ENCODE results near the gene TMEM11.

DNA sequence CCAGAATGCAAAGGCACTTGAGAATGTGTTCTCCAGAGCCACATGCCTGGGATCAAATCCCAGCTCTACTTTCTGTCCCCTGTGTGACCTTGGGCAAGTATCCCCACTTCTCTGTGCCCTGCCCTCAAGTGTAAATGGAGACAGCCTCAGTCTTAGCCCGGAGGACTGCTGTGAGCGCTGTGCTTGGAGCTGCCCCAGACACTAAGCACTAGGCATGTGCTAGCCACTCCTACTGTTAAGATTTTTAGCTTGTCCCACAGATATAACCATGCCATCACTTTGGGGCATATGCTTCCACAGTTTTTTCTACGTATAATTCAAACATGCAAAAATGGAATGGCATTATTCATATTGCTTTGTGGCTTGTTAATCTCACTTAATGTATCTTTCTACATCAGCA lies 29.4 kb downstream of the TMEM11 start:
- TF ChIP-seq, protein P1, sequence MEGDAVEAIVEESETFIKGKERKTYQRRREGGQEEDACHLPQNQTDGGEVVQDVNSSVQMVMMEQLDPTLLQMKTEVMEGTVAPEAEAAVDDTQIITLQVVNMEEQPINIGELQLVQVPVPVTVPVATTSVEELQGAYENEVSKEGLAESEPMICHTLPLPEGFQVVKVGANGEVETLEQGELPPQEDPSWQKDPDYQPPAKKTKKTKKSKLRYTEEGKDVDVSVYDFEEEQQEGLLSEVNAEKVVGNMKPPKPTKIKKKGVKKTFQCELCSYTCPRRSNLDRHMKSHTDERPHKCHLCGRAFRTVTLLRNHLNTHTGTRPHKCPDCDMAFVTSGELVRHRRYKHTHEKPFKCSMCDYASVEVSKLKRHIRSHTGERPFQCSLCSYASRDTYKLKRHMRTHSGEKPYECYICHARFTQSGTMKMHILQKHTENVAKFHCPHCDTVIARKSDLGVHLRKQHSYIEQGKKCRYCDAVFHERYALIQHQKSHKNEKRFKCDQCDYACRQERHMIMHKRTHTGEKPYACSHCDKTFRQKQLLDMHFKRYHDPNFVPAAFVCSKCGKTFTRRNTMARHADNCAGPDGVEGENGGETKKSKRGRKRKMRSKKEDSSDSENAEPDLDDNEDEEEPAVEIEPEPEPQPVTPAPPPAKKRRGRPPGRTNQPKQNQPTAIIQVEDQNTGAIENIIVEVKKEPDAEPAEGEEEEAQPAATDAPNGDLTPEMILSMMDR (IDR thresholded peaks at IDR 0.05), result no peak
- TF ChIP-seq EZH2 (IDR thresholded peaks at IDR 0.05; ENCODE audit: borderline replicate concordance, insufficient read depth, low read depth, low read length, poor library complexity, severe bottlenecking), result no peak
